Fibroblast of skin of right biceps (primary cell): Measurements from ENCODE around the gene SULF2.
A peak's percentile ranks its signal among the peaks of the same experiment; 100 is the strongest.

Experiments used
- DNase-seq: peaks from one replicate; pipeline ENCODE4 v3.0.0-alpha.2; 2013

The SULF2 gene

DNA sequence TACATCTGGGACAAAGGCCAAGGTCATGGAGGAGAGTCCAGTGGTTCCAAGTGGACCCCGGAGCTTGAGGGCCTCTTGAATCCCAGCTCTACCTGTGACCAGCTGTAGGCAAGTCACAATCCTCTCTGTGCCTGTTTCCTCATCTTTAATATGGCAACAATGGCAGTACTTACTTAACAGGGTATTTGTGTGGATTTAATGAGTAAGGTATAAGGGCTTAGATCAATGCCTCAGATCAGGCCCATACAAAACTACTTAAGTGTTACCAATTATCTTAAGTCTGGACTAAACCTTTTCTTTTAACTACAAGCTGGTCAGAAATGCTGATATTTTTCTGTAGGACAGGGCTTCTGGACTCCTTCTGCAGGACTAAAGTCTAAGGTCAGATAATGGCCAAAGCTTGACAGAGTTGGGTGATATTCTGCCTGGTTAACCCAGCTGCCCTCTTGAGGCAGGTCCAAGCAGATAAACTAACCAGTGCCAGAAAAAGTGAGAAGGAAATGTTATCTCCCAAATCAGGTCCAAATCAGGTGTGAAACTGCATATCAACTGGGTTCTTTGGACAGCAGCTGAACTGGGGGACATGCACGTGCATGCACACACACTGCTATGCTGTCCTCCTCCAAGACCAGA, 2.2 kb downstream of the SULF2 start:
- DNase-seq, result no peak

DNA sequence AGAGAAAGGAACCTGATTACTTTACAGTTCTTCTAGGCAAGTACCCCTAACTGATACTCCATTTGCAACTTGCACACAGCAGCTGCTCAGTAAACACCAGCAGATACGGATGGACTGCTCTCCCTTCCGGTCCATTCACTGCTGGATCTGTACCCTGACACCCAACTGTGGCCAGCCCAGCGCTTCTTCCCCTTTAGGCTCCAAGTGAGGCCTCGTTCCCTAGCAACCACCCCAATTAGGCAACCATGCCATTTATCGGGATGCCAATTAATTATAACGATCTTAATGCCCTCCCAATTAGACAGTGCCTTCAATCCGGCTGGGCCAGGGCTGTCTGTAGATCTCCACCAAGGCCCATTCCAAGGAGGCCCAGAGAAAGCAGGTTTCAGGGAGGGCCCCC, 3.2 kb downstream of the SULF2 start:
- DNase-seq, result no peak

DNA sequence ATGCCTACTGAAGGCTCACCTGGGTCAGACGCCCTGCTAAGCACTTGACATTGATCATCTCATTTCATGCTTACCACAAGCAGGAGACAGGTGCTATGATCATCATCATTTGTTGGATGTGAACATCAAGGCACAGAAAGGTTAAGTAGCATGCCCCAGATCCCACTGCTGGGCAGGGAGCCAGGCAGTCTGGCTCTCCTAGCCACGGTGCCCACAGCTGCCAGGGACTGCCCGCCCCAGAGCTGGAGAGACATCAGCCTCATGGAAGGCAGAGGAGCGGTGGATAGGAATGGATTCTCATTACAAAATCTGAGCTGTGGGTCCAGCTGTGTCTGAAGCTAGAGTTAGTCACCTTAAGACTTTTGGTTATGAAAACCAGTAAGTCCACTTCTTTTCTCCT, 3.6 kb downstream of the SULF2 start:
- no peak for DNase-seq

DNA sequence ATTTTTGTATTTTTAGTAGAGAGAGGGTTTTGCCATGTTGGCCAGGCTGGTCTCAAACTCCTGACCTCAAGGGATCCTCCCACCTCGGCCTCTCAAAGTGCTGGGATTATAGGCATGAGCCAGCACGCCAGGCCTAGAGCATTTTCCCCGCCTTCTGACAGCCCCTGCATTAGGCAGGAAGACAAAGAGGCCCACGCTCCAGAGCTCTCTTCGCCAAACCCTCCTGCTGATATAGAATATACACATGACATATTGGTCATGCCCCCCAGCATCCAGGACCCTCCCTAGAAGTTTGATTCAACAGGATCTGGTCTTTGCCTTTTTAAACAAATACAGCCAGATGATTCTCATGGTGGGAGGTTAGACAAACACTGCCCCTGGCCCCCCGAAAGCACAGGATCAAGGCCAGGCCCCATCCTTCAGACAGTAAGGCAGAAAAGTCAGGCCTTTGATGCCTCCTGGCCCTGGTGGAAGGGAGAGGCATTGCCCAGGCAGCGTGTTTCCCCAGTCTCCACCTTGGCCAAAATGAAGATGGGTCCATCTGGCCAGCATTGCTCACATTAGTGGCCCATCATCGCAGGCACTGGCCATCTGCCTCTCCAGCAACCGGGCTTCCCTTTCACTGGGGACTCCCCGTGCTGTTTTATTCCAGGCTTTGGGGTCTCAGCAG, 4.4 kb downstream of the SULF2 start:
- no peak for DNase-seq

DNA sequence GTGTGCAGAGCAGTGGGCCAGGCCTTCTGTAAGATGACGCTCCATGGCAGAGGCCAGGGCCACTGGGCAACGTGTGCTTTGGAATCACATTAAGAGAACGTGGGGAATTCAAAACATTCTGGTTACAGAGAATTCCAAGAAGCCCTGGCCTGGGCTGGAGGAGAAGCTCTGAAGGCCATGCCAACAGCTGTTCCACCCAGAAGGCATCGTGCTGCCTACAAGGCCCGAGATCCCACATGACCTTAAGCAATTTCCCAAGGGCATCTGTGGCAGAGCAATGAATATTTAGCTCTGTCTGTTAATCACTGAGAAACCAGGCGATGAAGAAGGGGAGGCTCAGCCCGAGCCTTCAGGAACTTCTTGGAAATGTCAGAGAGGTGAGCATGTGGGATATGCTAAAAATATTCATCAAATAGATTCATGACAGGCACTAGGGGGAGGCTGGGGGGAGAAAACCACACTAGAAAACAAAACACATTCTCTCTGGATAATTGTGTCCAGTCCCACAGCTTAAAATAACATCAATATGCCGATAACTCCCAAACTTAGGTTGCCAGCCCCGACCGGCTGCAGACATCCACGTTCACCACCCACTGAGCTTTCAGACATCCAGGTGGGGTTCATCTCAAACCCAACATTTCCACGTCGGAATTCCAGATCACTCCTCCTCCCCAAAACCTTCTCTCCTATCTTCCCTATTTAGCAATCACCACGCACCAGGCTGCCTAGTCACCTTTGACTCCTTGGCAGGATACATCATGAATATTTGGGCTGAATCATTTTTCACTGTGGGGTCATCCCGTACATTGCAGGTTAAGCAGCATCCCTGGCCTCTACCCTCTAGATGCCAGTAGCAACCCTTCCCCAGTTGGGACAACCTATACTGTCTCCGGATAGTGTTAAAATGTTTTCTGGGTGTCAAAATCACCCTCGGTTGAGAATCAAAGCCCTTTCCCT, 6.6 kb downstream of the SULF2 start:
- no peak for DNase-seq

DNA sequence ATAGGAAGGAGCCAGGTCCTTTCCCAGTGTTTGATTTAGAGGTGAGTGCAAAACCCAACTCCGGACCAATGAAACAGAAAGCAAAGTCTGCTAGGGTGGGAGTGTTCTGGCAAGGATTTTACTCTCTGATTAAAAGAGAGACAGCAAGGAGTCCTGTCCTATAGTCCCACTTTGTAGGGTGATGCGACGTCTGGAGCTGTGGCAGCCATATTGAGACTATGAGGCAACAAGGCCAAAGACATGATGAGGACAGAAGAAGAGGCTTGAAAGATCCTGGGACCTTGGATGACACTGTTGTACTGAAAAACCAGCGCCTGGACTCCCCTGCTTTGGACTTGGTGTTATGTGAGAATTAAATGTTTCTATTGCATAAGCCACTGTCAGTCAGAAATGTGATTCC, 8.1 kb downstream of the SULF2 start:
- DNase-seq, result no peak

DNA sequence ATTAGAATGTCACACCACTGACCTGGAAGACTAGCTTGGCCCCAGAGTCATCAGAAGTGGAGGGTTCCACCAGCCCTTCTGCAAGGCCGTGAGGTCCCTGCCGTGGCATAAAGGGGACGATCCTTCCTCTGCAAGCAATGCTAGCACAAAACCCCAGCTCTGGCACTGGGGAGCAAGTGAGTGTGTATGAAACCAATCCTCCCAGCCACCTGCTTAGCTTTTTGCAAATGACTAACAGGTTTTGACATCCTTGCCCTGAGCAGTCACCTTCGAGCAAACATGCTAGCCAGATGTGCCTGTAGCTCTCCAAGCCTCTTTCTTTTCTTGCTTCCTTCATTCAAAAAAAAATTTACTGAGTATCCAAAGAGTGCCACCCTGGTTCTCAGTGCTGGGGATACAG, 8.6 kb downstream of the SULF2 start:
- DNase-seq, result no peak

DNA sequence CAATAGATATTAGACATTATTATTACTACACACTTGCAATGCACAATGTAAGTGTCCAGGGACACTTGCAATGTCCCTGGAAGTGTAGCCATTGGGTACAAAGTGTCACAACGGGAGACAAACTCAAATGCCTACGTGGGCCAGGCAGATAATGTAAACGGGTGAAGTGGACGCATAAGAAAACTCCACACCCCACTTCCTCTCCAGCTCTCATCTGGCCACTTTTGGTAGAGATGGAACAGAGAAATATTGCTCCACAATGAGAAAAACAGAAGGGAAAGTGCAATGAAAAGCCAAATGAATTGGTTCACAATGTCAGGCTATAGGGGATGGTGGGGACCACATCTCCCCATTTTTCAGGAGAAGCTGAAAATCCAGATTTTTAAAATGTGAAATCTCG, 9.4 kb downstream of the SULF2 start:
- DNase-seq, result no peak

DNA sequence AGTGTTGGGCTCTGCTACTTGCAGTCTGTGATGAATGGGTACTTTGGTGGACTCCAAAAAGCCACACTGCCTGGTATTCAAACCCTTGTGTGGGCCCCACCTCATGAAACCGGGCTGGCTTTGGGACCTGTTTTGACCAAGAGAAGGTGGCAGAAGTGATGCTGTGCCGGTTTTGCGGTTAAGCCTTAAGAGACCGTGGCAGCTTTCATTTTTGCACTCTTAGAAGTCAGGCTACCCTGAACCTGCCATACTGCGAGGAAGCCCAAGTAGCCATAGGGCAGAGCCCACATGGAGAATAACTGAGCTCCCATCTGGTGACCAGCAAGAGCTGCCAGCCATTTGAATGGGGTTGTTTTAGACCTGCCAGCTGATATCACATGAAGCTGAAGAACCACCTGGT, 10.2 kb downstream of the SULF2 start:
- no peak for DNase-seq

DNA sequence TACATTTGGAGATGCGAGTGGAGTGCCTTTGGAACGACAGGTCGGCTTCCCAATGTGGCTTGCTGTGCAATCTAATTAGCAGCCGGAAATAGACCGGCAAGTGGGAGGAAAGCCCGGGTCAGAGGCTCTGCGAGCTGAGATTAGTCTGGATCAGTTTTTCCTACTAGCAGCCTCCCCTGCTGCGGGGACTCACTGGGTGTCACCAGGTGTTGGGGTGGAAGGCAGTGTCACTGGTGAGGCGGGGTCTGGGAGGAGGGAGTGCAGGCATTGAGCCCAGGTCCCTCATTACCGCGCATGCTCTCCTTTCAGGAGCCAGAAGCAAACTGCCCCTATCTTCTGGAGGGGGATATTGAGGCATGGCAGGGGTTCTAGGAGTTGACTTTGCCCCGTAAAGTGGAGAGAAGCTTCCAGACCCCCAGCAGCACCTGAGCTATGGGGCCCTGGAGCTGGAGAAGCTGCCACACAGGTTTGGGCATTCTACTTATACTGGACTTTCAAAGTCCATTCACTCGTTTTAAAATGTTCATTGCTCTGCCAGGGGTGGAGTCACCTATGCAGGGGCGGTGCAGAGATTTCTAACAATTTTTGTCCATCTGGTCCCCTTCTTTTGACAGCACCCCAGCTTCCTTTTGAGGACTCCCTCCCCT, 11.0 kb downstream of the SULF2 start:
- DNase-seq, result no peak

DNA sequence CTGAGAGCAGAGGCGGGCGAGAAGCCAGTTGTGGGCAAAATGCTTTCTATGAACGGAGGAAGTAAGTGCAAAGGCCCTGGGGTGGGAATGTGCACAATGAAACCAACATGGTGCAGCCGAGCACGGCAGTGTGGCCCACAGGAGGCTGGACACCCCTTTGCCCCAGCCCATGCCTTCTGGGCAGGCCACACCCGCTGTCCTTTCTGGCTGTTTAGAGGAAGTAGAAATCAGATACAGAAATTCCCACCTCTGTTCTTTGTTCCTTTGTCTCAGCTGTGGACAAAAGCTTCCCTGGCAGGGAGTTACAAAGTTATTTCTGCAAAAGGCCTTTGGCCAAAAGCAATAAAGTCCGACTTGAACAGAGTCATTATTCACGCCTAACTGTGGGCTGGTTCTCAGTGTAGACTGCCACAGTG, 11.9 kb downstream of the SULF2 start:
- no peak for DNase-seq

DNA sequence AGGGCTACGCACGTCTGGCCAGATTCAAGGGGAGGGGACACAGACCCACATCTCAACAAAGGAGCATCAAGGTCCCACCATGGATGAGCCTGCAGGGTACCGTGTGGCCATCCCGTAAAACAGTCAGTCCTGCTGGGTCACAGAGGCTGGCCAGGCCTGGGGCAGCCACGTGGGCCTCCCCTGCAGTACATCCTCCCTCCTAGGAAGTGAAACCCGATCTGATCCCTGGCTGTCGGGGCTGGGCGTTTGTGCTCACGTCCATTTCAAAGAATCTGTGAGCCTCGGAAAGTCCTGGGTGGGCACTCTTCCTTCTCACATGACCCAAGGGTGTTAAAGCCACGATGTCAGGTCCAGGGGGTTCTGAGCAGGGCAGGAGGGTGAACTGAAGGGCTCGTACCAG, 14.3 kb downstream of the SULF2 start:
- DNase-seq, result no peak

DNA sequence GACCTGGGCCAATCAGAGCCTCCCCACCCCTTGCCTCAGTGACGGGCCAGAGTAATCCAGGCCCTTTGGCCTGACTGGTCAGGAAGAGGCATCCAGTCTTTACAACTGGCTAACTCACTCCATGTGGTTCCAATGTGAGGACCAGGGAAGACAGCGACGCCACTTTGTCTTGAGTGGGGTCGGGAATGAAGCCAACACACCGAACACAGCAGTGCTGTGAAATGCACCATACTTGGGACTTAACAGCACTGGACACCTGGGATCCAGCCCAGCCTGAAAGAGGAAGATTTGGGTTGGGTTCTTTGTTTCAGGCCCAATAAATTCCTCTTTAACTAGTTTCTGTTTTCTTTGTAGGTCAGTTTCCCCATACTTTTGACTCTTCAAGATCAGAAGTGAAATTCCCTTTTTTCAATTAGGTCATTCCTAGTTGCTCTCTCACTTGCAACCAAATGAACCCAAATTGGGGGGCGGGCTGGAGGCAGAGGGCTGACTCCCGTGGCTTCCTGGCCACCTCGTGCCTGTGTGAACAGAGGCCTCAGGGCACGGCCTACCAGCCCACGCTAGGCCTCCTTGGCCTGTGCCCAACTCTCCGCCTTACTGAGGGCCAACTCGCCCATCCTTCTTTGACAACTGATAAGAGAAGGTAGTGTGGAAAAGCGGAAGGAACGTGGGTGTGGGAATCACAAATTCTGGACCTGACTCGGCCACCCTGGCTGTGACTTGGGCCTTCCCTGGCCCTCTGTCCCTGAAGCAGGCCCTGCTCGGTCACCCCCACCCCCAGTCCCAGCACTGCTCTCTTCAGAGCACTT, 17.1 kb downstream of the SULF2 start:
- DNase-seq, result no peak

DNA sequence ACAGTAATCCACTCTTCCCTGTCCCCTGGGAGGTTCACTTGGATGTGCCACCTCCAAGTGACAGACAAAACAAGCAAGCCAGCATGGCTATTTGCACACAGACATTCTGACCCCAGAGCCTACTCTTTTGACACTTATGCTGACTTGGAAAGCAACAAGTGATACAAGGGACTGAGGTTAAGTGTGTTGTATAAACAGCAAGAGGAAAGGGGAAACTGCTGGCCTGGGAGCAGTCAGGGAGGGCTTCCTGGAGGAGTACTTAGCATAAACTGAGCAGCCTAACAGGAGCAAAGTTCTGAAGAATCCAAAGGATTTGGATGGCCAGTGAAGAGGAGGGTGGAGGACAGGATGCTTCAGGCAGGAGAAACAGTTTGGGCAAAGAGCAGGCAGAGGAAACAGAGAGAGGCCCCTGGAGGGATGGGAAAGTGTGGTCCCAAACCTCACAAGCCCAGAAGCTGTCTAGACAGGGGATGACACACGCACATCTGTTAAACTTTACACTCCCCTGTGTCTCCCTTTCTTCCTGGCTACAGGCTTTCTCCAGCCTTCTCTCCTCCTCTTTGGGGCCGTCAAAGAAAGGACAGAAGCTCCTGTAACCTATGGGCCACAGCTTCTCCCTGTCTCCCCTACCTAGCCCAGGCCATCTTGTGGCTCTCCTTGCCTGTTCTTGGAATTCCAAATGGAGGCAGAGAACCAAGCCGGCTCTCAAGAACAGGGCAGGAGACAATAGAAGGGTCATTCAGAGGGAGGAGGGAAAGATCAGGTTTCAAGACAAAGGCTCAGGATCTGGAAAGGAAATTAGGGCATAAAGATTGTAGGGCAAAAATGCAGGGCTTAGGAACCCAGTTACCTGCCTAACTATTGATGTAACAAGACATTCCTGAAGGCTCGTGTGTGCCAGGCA, 19.3 kb downstream of the SULF2 start:
- peak; percentile 65 for DNase-seq

DNA sequence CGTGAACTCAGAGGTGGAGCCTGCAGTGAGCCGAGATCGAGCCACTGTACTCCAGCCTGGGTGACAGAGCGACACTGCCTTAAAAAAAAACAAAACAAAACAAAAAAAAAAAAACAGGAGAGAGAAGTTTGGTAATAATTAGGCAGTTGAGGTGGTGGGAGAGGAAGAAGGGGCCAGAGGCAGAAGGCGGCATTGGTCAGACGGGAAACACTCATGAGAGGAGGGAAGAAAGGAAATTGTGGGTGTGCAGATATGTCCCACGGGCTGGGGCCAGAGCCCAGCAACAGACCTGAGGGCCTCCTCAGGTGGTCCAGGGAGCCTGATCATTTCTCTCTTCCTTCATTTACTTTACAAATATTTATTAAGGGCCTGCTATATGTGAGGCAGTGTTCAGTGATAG, 20.0 kb downstream of the SULF2 start:
- DNase-seq, result no peak

DNA sequence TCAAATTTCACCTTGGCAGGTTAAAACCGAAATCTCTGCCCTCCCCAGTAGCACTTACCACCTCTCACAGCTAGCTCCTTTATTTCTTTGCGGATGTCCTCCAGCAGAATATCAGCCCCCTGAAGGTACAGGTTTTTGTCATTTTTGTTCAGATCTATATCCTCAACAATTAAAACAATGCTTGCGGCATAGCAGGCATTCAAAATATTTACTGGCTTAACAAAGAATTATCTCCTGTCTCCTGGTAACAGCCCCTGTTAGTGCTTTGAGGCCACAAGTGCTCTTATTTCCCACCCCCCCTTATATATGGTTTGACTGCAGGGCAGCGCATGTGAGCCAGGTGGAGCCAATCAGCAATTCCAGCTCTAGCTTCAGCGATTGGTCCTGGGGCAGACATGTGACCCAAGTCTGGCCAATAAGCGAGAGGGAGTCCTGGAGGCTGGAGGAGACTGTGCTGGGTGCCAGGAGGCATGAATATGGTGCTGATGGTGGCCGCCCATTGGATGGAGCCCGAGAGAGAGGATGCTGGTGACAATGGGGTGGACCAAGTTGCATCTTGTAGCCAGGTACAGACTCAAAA, 21.0 kb downstream of the SULF2 start:
- DNase-seq, result peak; percentile 11

DNA sequence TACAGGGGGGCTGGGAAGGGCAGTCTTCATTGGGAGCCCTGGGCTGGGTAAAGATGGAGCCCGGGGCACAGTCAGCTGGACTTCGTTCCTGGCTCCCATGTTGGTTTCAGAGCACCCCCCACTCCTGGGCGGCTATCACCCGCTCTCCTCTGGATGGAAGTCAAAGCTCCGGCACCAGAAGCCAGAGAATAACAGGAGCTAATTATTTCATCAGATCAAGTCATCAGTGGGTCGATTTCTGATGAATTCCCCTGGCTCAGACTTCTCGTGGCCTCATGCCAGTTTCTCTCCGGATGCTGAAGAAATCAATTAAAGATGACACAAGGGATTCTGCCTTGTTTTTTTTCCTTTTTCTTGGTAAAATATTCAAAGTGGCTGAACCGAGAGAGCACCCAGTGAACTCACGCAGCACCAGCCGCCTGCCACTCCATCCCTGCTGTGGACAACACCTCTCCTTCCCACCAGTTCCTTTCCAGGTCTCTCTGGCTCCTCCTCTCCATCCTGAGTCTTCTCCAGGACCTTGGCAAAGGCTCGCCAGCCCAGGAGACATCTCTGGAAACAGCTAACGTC, 22.5 kb downstream of the SULF2 start:
- peak; percentile 79 for DNase-seq

DNA sequence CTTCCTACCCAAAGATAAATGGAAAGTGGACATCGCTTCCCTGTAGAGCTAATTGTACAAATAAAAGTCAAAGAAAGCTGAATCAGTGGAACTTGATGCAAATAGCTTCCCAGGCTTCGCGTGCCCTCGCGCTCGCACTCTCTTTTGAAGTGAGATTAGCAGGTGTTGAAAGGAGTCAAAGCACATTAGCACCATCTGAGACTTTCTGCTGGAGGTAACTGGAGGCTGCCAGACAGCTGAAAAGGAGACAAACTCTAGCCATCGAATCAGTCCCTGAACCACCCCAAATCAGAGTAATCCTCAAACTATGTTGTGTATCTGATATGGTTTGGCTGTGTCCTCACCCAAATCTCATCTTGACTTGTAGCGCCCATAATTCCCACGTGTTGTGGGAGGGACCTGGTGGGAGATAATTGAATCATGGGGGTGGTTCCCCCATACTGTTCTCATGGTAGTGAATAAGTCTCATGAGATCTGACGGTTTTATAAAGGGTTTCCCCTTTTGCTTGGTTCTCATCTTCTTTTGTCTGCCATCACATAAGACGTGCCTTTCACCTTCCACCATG, 23.7 kb downstream of the SULF2 start:
- no peak for DNase-seq

DNA sequence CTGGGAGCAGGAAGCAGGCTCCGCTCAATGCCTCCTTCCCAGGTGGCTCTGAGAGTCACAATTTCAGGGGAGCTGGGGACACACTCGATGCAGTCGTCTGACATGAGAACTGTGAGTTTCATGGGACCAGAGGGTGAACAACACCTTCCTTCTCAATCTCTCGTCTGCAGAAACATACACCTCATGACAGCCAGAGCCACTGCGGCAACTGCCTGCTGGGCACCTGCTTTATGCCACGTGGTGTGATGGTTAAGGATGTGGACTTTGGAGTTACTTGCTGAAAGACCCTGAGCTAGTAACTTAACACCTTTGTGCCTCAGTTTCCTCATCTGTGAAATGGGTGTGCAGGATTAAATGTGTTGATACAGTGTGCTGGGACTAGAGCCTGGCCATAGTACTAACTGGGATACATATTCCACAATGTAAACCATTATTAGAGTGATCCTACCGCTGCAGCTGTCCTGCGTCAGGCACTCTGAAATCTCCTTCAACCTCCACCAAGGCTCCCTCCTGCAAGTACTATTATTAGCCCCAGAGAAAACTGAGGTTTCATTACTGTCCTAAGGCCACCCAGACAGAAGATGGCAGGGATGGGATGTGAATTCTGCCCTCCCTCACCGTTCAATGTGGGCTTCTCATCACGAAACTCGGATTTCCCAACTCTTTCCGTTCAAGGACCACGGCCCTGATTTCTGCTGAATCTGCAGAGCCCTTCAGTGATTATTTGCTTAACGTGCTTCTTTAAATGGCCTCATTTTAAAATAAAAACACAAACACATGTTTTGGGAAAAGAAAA, 24.4 kb downstream of the SULF2 start:
- no peak for DNase-seq
